SK-N-SH treated with all-trans-retinoic acid at 6 μM for 48 hours (cell line): ENCODE measurements around the gene CFAP97D1.

ENCODE experiments used
- ATAC-seq: fragments of 200-7000 bp; cut with Tn5 transposase; 3 replicates; pipeline ENCODE4 v1.9.1; 2020; ENCODE audit warnings: mild to moderate bottlenecking, moderate library complexity
- ARNTL ChIP-seq: fragments of 450-650 bp; formaldehyde crosslinking; IDR thresholded peaks from 2 replicates; pipeline ENCODE4 v1.5.0; 2020; ENCODE audit warnings: low read depth, mild to moderate bottlenecking, moderate library complexity, borderline replicate concordance
- BACH2 ChIP-seq: fragments of 250-450 bp; sonication (Bioruptor Pico); IDR thresholded peaks from 2 replicates; pipeline ENCODE4 v1.9.0; 2021; ENCODE audit warnings: mild to moderate bottlenecking, borderline replicate concordance
- CSDC2 ChIP-seq: fragments of 250-450 bp; sonication (Bioruptor Pico); IDR thresholded peaks from 2 replicates; pipeline ENCODE4 v1.5.0; 2020; ENCODE audit warnings: mild to moderate bottlenecking, moderate library complexity
- ESRRG ChIP-seq: fragments of 250-450 bp; sonication (Bioruptor Pico); IDR thresholded peaks from 2 replicates; pipeline ENCODE4 v1.6.1; 2021; ENCODE audit warnings: mild to moderate bottlenecking
- ISL1 ChIP-seq: fragments of 250-450 bp; sonication (Bioruptor Pico); IDR thresholded peaks from 2 replicates; pipeline ENCODE4 v2.1.2; 2022; ENCODE audit warnings: mild to moderate bottlenecking, moderate library complexity
- OSR1 ChIP-seq: fragments of 250-450 bp; sonication (Bioruptor Pico); IDR thresholded peaks from 2 replicates; pipeline ENCODE4 v1.8.0; 2022; ENCODE audit warnings: moderate library complexity, mild to moderate bottlenecking, inconsistent platforms
- SNAI2 ChIP-seq: fragments of 250-450 bp; sonication (Bioruptor Pico); IDR thresholded peaks from 2 replicates; pipeline ENCODE4 v1.5.0; 2020; ENCODE audit warnings: mild to moderate bottlenecking, moderate library complexity
- TCF4 ChIP-seq: fragments of 250-450 bp; sonication (Bioruptor Pico); IDR thresholded peaks from 2 replicates; pipeline ENCODE4 v1.8.0; 2021; ENCODE audit warnings: mild to moderate bottlenecking, moderate library complexity, borderline replicate concordance
- TOX ChIP-seq: fragments of 250-450 bp; sonication (Bioruptor Pico); IDR thresholded peaks from 2 replicates; pipeline ENCODE4 v1.8.0; 2021; ENCODE audit warnings: mild to moderate bottlenecking, moderate library complexity, borderline replicate concordance
- ZC3H10 ChIP-seq: fragments of 250-450 bp; sonication (Bioruptor Pico); IDR thresholded peaks from 2 replicates; pipeline ENCODE4 v1.5.1; 2021; ENCODE audit warnings: mild to moderate bottlenecking, moderate library complexity
- ZFP3 ChIP-seq: fragments of 250-450 bp; sonication (Bioruptor Pico); IDR thresholded peaks from 2 replicates; pipeline ENCODE4 v1.5.0; 2020; ENCODE audit warnings: mild to moderate bottlenecking, moderate library complexity
- ZFP30 ChIP-seq: fragments of 450-650 bp; formaldehyde crosslinking; IDR thresholded peaks from 2 replicates; pipeline ENCODE4 v1.5.0; 2022; ENCODE audit warnings: mild to moderate bottlenecking, moderate library complexity
- ZNF565 ChIP-seq: fragments of 450-650 bp; formaldehyde crosslinking; conservative IDR thresholded peaks from 2 replicates; pipeline ENCODE4 v1.5.0; 2020; ENCODE audit warnings: low read depth, mild to moderate bottlenecking, moderate library complexity
- ZNF70 ChIP-seq: fragments of 450-650 bp; formaldehyde crosslinking; IDR thresholded peaks from 2 replicates; pipeline ENCODE4 v1.5.0; 2020; ENCODE audit warnings: mild to moderate bottlenecking, moderate library complexity
- ZNF8 ChIP-seq: fragments of 450-650 bp; formaldehyde crosslinking; IDR thresholded peaks from 2 replicates; pipeline ENCODE4 v1.5.0; 2020; ENCODE audit warnings: mild to moderate bottlenecking, moderate library complexity
- TF ChIP-seq, protein P1 (sequence below): fragments of 250-450 bp; sonication (Bioruptor Pico); IDR thresholded peaks from 2 replicates; pipeline ENCODE4 v1.8.0; 2021; ENCODE audit warnings: low read depth, mild to moderate bottlenecking, moderate library complexity, borderline replicate concordance
- TF ChIP-seq, protein P2 (sequence below): fragments of 250-450 bp; sonication (Bioruptor Pico); IDR thresholded peaks from 2 replicates; pipeline ENCODE4 v1.5.0; 2020; ENCODE audit warnings: mild to moderate bottlenecking, moderate library complexity
- TF ChIP-seq, protein P3 (sequence below): fragments of 250-450 bp; sonication (Bioruptor Pico); IDR thresholded peaks from 2 replicates; pipeline ENCODE4 v1.8.0; 2020; ENCODE audit warnings: mild to moderate bottlenecking, moderate library complexity, borderline replicate concordance
- TF ChIP-seq, protein P4 (sequence below): fragments of 250-450 bp; sonication (Bioruptor Pico); IDR thresholded peaks from 2 replicates; pipeline ENCODE4 v1.5.1; 2020; ENCODE audit warnings: low read depth, mild to moderate bottlenecking, moderate library complexity

The CFAP97D1 gene

DNA sequence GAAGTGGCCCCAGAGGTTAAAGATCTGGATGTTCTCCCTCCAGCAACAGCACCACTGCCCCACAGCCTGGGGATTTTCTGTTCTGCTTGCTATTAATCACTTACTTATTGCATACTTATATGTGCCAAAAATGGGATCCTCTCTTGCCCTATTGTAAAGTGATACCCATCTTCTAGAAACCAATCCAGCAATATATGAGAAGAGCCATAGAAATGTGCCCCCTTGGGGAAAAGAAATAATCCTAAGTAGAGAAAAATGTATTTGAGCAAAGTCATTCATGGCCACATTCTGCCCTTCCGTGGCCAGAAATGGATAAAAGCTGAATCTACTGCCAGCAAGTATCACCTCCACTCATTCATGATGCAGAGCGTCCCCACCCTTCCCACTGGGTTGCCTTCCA is 42.5 kb upstream of the CFAP97D1 start:
- no peak for TF ChIP-seq ZFP30 (CRISPR knock-in tag)
- TF ChIP-seq CSDC2 (CRISPR knock-in tag): no peak
- ATAC-seq: no peak

DNA sequence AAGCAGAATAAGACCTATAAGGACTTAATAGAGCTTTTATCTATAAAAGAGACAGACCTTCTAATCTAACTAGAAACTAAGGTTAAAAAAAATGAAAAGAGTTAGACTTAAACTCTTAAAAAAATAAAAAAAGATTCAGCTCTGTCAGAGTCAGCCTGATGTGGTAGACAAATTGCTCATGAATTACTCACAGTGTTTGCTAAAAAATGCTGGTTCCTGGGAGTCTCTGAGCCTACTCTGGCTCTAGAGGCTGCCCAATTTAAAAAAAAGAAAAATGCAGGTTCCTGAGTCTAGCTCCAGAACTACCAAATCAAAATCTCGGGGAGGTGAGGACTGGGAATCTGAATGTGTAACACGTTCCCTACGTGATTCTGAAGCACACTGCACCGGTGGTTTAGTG is 39.7 kb upstream of the CFAP97D1 start:
- TF ChIP-seq, protein P1, sequence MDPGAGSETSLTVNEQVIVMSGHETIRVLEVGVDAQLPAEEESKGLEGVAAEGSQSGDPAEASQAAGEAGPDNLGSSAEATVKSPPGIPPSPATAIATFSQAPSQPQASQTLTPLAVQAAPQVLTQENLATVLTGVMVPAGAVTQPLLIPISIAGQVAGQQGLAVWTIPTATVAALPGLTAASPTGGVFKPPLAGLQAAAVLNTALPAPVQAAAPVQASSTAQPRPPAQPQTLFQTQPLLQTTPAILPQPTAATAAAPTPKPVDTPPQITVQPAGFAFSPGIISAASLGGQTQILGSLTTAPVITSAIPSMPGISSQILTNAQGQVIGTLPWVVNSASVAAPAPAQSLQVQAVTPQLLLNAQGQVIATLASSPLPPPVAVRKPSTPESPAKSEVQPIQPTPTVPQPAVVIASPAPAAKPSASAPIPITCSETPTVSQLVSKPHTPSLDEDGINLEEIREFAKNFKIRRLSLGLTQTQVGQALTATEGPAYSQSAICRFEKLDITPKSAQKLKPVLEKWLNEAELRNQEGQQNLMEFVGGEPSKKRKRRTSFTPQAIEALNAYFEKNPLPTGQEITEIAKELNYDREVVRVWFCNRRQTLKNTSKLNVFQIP (CRISPR knock-in tag): no peak
- no peak for TF ChIP-seq TOX (CRISPR knock-in tag)
- no peak for TF ChIP-seq TCF4
- no peak for TF ChIP-seq ESRRG (CRISPR knock-in tag)
- TF ChIP-seq ARNTL (CRISPR knock-in tag): no peak
- TF ChIP-seq, protein P2, sequence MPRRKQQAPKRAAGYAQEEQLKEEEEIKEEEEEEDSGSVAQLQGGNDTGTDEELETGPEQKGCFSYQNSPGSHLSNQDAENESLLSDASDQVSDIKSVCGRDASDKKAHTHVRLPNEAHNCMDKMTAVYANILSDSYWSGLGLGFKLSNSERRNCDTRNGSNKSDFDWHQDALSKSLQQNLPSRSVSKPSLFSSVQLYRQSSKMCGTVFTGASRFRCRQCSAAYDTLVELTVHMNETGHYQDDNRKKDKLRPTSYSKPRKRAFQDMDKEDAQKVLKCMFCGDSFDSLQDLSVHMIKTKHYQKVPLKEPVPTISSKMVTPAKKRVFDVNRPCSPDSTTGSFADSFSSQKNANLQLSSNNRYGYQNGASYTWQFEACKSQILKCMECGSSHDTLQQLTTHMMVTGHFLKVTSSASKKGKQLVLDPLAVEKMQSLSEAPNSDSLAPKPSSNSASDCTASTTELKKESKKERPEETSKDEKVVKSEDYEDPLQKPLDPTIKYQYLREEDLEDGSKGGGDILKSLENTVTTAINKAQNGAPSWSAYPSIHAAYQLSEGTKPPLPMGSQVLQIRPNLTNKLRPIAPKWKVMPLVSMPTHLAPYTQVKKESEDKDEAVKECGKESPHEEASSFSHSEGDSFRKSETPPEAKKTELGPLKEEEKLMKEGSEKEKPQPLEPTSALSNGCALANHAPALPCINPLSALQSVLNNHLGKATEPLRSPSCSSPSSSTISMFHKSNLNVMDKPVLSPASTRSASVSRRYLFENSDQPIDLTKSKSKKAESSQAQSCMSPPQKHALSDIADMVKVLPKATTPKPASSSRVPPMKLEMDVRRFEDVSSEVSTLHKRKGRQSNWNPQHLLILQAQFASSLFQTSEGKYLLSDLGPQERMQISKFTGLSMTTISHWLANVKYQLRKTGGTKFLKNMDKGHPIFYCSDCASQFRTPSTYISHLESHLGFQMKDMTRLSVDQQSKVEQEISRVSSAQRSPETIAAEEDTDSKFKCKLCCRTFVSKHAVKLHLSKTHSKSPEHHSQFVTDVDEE (CRISPR knock-in tag): no peak
- no peak for TF ChIP-seq ZNF8 (CRISPR knock-in tag)
- TF ChIP-seq, protein P3, sequence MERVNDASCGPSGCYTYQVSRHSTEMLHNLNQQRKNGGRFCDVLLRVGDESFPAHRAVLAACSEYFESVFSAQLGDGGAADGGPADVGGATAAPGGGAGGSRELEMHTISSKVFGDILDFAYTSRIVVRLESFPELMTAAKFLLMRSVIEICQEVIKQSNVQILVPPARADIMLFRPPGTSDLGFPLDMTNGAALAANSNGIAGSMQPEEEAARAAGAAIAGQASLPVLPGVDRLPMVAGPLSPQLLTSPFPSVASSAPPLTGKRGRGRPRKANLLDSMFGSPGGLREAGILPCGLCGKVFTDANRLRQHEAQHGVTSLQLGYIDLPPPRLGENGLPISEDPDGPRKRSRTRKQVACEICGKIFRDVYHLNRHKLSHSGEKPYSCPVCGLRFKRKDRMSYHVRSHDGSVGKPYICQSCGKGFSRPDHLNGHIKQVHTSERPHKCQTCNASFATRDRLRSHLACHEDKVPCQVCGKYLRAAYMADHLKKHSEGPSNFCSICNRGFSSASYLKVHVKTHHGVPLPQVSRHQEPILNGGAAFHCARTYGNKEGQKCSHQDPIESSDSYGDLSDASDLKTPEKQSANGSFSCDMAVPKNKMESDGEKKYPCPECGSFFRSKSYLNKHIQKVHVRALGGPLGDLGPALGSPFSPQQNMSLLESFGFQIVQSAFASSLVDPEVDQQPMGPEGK (CRISPR knock-in tag): no peak
- TF ChIP-seq ISL1: no peak
- no peak for TF ChIP-seq ZFP3
- no peak for TF ChIP-seq ZNF70 (CRISPR knock-in tag)
- TF ChIP-seq, protein P4, sequence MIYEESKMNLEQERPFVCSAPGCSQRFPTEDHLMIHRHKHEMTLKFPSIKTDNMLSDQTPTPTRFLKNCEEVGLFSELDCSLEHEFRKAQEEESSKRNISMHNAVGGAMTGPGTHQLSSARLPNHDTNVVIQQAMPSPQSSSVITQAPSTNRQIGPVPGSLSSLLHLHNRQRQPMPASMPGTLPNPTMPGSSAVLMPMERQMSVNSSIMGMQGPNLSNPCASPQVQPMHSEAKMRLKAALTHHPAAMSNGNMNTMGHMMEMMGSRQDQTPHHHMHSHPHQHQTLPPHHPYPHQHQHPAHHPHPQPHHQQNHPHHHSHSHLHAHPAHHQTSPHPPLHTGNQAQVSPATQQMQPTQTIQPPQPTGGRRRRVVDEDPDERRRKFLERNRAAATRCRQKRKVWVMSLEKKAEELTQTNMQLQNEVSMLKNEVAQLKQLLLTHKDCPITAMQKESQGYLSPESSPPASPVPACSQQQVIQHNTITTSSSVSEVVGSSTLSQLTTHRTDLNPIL (CRISPR knock-in tag): no peak
- ATAC-seq: peak; percentile 78

DNA sequence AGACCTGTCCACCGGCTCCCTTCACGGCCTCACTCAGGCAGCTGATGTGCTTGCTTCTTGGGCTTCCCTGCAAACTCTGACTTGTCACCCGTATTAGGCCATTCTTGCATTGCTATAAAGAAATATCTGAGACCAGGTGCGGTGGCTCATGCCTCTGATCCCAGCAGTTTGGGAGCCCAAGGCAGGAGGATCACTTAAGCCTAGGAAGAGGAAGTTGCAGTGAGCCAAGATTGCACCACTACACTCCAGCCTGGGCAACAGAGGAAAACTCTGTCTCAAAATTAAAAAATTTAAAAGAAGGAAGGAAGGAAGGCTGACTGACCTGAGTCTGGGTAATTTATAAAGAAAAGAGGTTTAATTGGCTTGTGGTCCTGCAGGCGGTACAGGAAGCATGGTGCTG is 38.6 kb upstream of the CFAP97D1 start:
- ATAC-seq: no peak

More for the DNA sequence above, 38.6 kb upstream of the CFAP97D1 start:
- TF ChIP-seq ARNTL (CRISPR knock-in tag): no peak
- TF ChIP-seq SNAI2 (CRISPR knock-in tag): no peak
- TF ChIP-seq ZFP30 (CRISPR knock-in tag): no peak
- no peak for TF ChIP-seq BACH2 (CRISPR knock-in tag)
- TF ChIP-seq, protein P1 (CRISPR knock-in tag): no peak
- no peak for TF ChIP-seq ZC3H10 (CRISPR knock-in tag)
- TF ChIP-seq OSR1 (CRISPR knock-in tag): no peak
- TF ChIP-seq, protein P3 (CRISPR knock-in tag): no peak
- TF ChIP-seq CSDC2 (CRISPR knock-in tag): no peak
- TF ChIP-seq, protein P2 (CRISPR knock-in tag): no peak
- TF ChIP-seq ZNF565 (CRISPR knock-in tag): no peak
- no peak for TF ChIP-seq ISL1
- TF ChIP-seq, all 23 proteins: peak for 0
